Fibroblast of villous mesenchyme (primary cell): Measurements from ENCODE around the gene SMARCA2. TPM values are rescaled to one million over a fixed set of nuclear protein-coding genes. Genes with fewer than 3 reads are reported as not detected.

Experiments
- DNase-seq: peaks from one replicate; pipeline ENCODE4 v3.0.0-alpha.2; 2010; ENCODE audit warnings: low read depth
- H3K4me3 ChIP-seq: 2 replicates; pipeline ENCODE4 v1.5.1; 2011; ENCODE audit warnings: low read depth, mild to moderate bottlenecking, low read length
- CTCF ChIP-seq: IDR thresholded peaks from 2 replicates; pipeline ENCODE4 v1.5.1; 2012; ENCODE audit warnings: low read depth, mild to moderate bottlenecking, low read length; ENCODE audit not compliant: insufficient read depth
- total RNA-seq: library from RNA; depleted of rRNA; stranded (reverse); fragments of >200 nt; gene quantifications from 2 replicates; pipeline ENCODE4 v1.2.3, GENCODE V29; 2012

Gene SMARCA2
- total RNA-seq, 1 donor = 51.4 TPM

GRCh38 chr9:2231101-2231500, 216.0 kb downstream of the SMARCA2 start:
- DNase-seq = no peak
- TF ChIP-seq CTCF = no peak
- H3K4me3 ChIP-seq = no peak overlapping the region

GRCh38 chr9:2231829-2232228, 216.7 kb downstream of the SMARCA2 start:
- TF ChIP-seq CTCF = no peak
- no peak overlapping the region for H3K4me3 ChIP-seq
- DNase-seq = no peak

- no peak for TF ChIP-seq CTCF
- H3K4me3 ChIP-seq = no peak overlapping the region
- no peak for DNase-seq
Observed at GRCh38 chr9:2233274-2233673, 218.1 kb downstream of the SMARCA2 start.

- peak; percentile 50 for DNase-seq
- H3K4me3 ChIP-seq = no peak overlapping the region
- no peak for TF ChIP-seq CTCF
Observed at GRCh38 chr9:2234371-2234893, 219.3 kb downstream of the SMARCA2 start.

GRCh38 chr9:2235623-2236022, 220.5 kb downstream of the SMARCA2 start:
- TF ChIP-seq CTCF = no peak
- DNase-seq = no peak
- no peak overlapping the region for H3K4me3 ChIP-seq

GRCh38 chr9:2236850-2237249, 221.7 kb downstream of the SMARCA2 start:
- H3K4me3 ChIP-seq = no peak overlapping the region
- no peak for TF ChIP-seq CTCF
- DNase-seq = no peak

- DNase-seq = no peak
- H3K4me3 ChIP-seq = peak overlapping the region; percentile 63
Observed at GRCh38 chr9:2241461-2241835, 226.3 kb downstream of the SMARCA2 start.

More at GRCh38 chr9:2241461-2241835, 226.3 kb downstream of the SMARCA2 start:
- peak; percentile 48 for TF ChIP-seq CTCF
